Activated CD4-positive, CD25-positive, alpha-beta regulatory T cell treated with anti-CD3 and anti-CD28 coated beads, Interleukin-2, amount 50 U/mL, for 24 hours (primary cell): ENCODE measurements around the gene NRXN2.

Source experiments
- ATAC-seq, 2 donors: fragments of 150-1000 bp; cut with Tn5 transposase; one replicate each; pipeline ENCODE4 v1.10.0; 2021; ENCODE audit warnings: mild to moderate bottlenecking in 1 of 2, moderate library complexity in 1 of 2

Gene NRXN2

DNA sequence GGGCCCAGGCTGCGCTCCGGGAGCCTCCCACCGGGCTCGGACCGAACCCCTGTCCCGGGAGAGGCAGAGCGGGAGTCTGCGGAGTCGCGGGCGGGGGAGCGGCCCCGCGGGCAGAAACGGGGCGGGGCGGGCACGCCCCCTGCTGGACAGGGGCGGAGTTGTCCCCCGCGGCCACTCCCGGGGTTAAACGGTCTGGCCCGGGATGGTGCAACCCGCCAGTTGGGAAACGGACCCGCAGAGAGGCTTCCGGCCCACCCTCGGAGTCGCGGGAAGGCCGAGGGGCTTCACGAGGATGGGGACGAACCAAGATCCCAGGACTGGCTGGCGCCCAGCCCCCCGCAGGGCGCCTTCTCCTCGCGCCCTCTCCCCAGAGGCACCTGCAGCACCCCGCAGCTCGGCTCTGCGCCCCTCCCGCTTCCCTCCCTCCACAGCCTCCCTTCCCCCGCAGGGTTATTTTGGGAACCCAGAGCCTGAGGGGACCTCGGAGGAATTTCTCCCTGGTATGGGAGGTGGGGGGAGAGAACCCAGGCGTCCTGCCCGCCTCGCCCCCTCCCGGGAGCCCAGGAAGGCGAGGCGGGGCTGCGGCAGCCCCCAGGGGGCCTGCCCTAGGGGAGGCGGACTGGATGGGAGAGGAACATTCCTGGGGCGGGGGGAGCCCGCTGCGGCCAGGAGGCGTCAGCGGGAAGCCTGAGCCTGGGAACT is 20.0 kb upstream of the NRXN2 start:
- ATAC-seq: peak; percentile 44 to 50

DNA sequence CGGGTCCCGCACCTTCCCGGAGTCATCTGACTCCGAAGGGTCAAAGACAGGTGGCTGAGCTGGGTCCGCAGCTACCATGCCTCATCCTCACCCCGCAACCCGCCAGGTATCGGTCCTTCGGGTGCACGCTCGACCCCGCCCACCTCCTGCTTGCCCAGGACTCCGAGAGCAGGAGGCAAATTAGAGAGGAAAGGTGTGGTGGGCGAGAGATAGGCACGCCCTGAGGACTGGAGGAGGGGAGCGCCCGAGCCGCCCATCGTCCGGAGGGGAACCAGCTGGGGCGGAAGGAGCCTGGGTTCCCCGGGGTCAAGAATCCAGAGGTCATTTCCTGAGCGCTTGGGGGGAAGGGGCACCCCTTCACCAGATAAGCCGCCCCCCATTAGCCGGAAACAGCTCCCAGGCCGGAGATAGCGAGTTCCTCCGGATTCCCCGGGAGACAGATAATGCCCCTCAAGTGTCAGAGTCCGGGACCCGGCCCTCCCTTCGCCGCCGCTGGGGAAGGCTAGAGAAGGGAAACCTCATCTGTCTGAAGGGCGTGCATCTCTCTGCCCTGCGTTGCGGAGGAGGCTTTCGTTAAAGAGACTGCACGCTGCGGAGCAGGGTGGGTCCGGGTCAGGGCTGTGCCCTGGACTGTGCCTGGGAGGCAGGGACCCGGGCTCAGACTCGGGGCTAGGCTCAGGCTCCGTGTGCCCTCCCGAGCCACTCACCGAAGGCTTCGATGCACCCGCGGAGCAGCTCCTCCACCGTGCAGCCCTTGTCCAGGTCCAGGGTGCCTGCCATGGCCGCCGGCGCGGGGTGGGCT is 19.3 kb upstream of the NRXN2 start:
- peak; percentile 17 to 18 for ATAC-seq

DNA sequence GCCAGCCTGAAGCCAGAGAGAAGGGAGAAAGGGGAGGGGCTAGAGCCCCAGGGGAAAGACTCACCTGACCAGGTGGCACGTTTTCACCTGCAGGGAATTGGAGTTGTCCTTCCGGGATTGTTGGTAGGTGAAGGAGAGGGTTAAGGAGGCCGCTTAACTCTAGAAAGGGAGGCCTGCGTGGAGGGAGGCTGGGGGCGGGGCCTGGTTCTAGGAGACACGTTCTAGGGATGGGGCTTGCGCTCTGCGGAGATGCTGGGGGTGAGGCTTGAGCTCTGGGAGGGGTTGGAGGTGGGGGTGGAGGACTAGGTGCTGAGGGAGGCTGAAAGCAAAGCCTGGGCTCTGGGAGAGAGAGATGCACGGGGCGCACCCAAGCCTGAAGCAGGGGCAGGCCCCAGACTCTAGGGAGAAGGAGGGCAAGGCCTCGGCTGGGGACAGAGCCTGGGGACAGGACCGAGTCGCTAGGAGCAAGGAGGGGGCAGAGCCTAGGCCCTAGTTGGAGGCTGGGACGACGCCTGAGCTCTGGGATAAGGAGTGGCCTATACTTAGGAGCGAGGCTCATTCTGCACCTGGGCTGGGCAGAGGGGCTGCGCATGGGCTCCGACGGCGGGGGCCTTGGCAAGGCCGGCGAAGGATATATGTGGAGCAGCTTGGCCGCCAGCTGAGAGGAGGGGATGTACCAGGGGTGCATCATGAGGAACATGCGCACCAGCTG is 18.5 kb upstream of the NRXN2 start:
- ATAC-seq: no peak

DNA sequence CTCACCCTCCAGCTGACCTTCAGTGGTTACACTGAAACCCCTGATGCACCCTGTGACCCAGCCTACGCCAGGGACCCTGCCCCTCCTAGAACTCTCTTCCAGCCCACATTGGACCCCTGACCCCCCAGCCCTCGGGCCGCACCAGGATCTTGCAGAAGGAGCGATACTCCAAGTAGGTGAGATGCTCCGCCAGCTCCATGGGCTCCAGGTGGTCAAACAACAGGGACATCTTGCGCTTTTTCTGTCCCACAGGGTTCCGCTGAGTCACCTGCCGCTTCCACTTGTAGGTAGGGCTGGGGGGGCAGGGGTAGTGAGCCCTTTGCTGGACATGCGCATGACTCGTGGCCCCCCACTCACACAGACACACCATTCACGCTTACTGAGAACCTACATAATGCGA is 16.9 kb upstream of the NRXN2 start:
- ATAC-seq: no peak

DNA sequence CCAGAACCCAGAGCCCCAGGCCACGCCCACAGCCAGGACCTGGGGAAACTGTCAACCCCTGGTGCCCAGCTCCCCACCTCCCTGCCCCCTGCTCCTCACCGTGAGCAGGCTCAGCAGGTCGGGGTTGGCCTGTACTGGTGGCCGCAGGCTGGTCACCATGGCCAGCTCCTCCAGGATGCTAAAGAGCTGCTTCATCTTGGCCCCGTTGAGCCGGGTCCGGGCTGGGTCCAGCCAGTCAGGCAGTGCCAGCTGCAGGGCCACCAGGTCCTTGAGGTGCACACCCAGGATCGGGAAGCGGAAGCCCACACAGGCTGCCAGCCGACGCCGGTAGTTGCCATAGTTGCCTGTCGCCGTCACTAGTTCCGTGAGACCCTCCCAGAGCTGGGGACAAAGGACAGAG is 13.7 kb upstream of the NRXN2 start:
- ATAC-seq: no peak

DNA sequence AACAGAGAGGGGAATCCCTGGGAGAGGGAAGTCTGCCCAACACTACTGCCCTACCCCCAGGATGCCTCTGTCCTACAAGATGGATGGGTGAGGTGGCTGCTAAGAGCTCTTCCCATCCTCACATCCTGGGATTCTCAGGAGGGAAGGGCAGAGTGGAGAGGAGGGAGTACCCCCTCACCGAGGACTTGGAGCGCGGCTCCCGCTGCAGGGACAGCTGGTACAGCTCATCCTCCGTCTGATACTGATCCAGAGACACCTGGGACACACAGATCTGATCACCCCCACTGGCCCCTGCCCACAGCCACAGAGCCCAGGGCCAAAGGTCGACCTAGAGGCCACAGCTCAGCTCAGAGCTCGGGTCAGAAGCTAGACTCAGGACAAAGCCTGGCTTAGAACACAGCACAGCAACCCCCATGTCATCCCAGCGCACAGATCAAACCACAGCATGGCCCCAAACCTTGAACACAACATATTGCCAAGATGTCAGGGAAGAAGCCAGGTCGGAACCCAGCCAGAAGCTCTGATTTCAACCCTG is 12.8 kb upstream of the NRXN2 start:
- ATAC-seq: no peak

DNA sequence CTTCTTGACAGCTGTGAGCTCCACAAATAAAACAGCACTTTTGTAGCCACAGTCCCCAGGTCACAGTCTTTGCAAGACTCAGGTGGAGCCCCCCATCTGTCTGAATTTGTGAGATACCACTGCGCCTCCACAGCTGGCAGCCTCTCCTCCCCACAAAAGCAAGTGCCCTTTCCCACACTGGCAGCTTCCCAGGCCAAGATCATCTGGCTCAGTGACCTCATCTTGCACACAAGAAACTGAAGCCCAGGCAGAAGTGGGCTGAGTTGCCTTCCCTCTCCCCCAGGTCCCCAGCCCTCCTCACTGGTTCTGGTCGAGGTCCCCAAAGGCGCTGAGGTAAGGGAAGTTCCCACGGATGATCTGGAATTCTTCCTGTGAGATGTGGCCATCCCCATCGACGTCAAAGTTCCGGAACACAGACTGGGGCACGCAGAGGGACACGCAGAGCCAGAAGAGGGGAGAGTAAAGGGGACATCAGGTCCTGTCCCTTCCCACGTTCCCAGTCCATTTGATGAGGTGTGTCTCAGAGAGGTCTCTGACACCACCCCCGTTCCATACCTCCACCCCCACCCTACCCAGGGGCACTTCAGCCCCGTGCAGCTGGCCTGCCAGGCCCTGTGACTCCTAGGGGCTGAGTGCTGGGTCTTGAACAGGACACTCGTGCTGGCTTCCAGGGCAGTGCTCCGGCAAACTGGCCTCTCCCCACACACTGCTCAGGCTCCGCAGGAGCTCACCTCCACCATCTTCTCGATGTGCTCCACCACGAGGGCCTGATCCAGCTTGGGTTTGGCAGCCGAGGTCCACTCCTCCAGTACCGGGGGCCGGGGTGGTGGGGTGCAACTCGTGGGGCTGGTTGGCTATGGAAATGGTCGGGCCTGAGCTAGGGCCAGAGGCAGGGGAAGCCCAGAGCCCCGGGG is 12.1 kb upstream of the NRXN2 start:
- no peak for ATAC-seq

DNA sequence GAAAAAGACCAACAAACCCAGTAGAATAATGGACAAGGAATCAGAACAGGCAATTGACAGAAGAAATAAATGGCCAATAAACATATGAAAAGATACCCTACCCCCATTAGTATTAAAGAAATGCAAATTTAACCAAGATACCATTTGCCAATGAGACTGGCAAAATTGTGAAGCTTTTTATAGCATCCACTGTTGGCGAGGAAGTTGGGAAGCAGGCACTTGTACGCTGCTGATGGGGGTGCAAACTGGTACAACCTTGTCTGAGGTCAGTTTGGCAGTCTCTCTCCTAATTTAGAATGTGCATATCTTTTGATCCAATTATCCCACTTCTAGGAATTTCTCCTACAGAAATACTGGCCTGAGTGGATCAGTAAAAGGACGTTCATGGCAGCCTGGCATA is 8.6 kb upstream of the NRXN2 start:
- ATAC-seq: no peak

DNA sequence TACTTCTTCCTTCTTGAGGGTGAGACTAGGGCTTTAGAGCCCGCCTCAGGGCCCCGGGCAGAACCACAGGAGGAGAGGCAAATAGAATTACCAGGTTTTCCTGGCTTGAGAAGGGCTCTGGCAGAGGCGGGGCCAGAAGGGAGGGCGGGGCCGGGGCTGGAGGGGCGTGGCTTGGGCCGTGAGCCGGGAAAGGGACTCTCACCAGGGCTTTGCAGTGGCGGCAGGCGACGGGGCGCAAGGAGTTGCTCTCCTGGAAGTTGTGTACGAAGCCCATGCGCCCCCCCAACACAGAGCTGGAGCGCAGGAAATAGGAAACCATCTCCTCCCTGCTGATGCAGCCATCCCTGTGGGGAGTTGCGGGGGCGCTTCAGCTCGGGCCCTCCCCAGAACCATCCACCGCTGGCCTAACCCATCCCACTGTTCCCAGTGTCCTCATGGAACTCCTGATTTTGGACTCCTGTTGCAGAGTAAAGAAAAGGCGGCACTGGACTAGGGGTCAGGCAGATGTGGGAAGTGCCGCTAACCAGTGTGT is 6.9 kb upstream of the NRXN2 start:
- ATAC-seq: no peak

DNA sequence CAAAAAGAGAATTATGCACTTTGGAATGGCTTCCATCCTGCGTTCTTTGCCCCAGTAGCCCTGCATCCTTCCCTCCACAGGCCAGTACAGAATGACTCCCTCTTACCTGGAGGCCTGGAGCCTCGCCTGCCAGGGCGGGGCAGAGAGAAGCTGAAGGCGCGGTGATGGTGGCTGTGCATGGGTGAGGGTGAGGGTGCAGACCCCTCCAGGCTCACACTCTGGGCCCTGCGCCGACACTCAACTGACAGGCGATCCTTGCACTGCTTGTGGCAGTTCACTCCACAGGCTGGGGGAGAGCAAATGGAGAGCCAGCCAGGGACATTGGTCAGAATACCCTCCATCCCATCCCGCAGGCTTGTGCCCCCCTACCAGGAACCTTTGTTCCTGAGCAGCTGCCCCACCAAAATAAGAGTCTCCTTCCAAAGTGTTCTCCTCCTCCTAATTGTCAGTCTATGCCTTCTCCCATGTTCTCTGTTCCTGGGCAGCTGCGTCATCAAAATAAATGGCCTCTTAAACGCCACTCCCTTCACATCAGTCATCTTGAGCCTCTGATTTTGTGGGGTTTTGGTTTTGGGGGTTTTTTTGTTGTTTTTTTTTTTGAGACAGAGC is 5.9 kb upstream of the NRXN2 start:
- ATAC-seq: no peak

DNA sequence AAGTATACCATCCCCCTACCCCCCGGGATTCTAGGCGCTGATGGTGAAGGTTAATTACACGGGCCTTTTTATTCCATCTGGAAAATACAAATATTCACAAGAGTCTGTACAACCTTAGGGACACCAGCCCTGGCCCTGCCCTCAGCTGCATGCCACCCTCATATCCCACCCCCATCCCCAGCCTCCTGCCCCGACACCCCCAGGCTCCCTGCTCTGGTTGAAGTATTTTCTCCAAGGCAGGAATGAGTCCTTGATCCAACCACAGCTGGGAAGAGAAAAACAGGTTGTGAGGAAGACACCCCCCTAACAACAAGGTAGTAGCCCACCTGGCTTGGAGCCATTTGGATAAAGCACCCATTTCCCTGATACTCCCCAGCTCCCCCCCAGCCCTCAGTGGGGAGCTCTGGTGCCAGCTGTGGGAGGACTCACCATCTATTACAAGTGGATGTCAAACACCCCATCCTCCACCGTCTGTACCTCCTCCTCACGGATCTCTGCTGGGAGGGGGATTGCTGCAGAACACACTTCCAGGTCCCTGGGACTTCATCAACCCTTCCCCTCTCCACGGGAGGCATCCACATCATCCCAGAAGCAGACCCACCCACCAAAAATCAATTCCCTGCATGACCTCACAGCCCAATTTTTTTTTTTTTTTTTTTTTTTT is 4.0 kb upstream of the NRXN2 start:
- no peak for ATAC-seq

DNA sequence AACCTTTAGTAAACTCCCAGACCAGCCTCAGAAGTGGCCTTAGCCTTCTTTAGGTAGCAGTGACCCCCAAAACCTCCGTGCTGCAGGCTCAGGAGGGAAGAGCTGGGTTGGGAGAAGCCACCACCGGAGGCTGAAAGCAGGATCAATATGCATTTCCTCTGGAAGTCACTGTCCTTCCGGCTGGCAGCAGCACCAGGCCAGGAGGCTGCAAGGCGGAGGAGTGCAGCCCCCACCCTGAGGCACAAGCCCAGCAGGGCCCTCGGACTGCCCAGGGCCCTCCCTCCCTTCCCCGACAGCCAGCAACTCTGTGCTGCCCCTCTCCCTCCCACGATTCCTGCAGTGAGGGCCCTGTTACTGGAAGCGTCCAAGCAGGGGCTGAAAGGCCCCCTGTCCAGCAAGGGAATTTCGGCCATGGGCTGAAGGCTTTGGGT is 3.2 kb upstream of the NRXN2 start:
- ATAC-seq: no peak

DNA sequence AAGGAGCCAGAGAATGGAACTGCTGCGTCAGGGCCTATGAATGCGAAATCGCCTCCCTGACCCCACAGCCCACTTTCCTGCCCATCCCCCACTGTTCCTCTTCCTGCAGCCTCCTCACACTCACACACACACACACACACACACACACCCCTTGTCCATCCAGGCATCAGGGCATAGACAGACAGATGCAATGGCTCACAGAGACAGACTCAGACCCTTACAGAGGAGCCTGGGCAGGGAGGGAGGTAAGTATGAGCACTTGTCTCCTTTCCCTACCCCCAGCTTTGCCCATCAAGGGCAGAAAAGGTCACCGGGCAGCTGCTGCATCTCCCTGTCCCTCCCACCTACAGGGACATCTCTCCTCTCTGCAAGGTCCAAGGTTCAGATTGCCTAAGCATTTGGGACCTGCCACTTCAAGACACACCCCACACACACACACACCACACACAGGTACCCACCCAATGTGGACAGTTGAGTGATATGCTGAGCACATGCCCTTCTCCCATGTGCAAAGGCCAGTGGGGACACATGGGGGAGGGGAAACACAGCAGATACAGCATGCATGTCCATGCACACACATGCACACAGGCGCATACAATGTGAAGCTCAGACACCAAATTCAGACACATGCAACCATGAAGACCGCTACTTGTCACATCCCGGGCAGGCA is 2.0 kb upstream of the NRXN2 start:
- no peak for ATAC-seq

DNA sequence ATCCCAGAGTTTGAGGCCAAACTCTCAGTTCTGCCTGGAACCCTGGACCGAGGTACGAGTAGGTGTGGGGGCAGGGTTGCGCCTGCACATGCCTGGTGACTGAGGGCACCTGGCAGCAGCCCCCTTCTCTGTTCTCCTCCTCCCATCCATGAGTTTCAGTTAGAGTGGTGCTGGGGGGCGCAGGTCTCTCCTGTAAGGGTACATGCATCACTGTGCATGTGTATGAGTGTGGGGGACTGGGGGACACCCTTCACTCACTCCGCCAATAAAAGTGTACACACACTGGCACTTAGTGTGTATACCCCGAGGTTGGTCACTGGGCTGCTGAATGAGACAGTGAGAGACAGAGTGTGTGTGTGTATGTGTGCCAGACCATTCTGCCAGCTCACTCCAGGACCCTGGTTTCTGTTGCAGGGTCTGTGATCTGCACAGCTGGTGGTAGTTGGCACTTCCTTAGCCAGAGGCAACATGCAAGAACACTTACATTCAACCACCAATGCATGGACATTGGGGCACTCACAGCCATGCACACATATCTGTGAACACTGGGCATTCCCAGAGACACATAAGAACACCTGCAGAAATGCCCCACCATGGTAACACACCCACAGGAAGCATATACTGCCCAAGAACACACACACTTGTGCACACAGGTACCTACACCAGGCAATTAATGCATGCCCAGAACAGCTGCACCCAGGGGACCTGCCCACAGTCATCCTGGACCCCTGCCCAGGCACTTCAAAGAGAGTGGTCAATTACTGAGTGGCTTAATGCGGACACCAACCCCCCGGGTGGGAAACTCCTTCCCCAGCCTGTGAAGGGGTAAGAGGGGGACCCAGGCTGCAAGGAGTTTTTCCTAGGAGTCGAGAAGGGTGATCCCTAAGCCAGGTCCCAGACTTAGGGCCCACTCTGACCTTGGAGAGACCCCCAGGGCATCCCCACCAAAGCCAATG is 1.2 kb upstream of the NRXN2 start:
- no peak for ATAC-seq

DNA sequence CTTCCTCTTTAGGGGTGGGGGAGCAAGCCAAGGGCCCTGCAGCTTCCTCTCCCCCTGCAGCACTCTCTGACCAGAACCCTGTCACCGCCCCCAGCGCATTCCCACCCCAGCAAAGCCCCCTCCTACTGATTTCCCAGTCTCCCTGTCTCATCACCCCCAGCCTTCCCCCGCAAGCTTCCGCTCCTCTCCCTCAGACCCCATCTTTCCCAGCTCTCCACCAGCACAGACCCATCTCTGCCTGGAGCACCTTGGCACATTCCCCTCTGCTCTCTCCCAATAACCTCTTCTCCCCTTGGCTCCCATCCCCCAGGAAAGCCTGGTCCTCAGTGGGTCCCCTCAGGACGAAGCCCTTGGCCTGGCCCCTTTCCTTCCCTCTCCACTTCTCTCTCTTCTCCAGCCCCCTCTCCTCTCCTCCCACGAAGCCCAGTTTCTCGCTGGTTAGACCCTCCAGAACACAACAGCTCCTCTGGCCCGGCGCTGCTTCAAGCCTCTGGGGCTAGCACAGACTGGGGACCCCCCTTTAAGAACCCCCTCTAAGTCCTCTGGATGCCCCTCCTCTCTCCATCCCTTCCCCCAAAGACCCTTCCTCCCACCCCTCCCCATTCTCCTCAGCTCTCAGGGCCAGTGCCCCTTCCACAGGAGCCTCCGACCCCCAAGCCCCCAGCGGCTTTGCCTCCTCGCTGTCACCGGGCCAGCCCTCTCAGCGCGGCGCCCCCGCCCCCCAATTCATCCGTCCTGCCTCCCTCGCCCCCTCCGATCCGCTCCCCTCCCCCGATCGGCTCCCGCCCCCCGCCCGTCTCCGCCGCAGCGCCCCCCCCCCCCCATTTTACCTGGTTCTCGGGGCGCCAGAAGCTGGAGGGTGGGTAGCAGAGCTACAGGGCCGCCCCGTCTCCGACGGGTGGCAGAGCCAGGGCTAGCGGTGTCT is 594 bp downstream of the NRXN2 start:
- no peak for ATAC-seq

DNA sequence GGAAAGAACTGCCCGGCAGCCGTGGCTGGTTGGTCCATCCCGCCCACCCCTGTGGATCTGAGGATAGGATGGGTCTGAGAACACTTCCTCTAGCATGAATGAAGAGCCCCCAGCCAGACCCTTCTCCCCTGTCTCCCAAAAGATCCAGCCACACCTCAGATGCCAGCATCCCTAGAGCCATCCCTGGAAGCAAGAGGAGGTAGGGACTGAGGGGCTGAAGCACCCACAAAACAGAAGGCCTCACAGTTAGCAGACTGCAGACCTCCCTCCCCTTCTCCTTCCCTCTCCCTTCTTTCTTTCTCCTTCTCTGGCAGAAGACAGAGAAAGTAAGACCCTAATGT is 1.7 kb downstream of the NRXN2 start:
- no peak for ATAC-seq

DNA sequence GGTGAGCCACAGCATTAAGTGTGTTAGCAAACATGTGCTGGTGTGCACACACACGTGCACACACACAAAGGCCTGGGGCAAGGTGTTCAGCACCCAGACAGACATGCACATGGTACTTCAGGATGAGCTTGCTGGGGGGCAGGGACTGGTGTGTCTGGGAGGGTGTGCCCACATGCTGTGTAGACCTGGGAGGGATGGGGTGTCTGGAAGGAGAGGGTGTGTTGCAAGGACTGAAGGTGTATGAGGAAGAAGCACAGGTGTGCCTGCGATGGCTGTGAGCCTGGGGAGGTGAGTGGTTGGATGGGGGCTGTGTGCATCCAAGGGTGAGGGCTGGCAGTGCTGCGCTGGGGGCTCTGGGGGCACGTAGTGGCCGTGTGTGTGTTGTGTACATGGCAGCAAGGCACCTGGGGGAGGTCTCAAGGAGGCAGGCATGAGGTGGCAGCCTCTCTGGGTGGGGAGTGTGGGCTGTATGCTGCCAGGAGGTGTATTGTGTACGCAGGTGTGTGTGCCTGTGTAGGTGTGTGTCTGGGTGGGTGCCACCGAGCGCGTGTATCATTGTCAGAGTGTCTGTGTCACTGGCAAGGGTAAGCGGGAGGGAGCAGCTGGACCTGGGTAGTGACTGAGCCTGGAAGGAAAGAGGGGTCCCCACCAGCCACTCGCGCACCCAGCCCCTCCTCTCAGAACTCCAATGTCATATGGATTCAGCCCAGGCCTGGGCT is 2.2 kb downstream of the NRXN2 start:
- ATAC-seq: no peak

DNA sequence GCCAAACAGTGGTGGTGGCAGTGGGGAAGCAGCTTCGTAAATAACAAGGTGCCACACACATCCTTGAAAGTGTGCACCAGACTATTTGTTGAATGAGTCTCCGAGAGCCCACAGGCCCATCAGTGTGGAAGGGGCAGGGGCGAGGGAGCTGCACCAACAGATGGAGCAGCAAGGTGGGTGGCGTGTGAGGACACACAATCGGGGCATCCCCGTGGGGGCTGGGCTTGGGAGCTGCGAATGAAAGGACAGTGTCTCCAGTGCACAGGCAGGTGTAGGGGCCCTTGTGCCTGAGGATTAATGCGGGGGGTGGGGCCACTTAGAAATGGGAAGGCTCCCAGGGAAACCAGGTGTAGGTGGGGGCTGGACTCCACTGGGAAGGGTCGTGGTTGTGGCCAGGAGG is 2.8 kb downstream of the NRXN2 start:
- ATAC-seq: no peak
